ENCODE results near the gene VLDLR. TPM values are rescaled to one million over a fixed set of nuclear protein-coding genes. Genes with fewer than 3 reads are reported as not detected.
A peak's percentile ranks its signal among the peaks of the same experiment; 100 is the strongest.

Gene VLDLR
- 9.4 TPM for polyA plus RNA-seq (2012; ENCODE audit: insufficient read depth, insufficient read length, low read depth)

- Histone ChIP-seq H3K27me3 (peaks cover 18% of the 10 kb centered on the region), H3K4me3 (ENCODE audit: low read depth, low read length) (peak within 1 kb of the TSS; percentile 73), H3K9me3 (no peaks in the 10 kb centered on the region), H3K36me3 (no peaks in the 10 kb centered on the region), H3K4me1 (peaks cover 2% of the 10 kb centered on the region; the same call in 1 of the 2 replicates)
- no peak for TF ChIP-seq CTCF (IDR thresholded peaks at IDR 0.05; ENCODE audit: low read depth, low read length)
- DNase-seq: no peak
Measured at GRCh38 chr9:2621722-2622460, at the start of gene VLDLR. VLDLR (plus strand) TSS chr9:2621787; CDS start chr9:2622190, 403 bp downstream.

GRCh38 chr9:2574203-2574602 is 47.4 kb upstream of the VLDLR start:
- Histone ChIP-seq H3K36me3 (no peaks in the 10 kb centered on the region), H3K4me1 (peaks cover 6% of the 10 kb centered on the region), H3K27me3 (no peaks in the 10 kb centered on the region), H3K4me3 (ENCODE audit: low read depth, low read length) (no peak overlapping the region), H3K9me3 (no peaks in the 10 kb centered on the region)
- no peak for TF ChIP-seq CTCF (IDR thresholded peaks at IDR 0.05; ENCODE audit: low read depth, low read length)
- DNase-seq: no peak

- Histone ChIP-seq H3K4me3 (ENCODE audit: low read depth, low read length) (no peak overlapping the region), H3K9me3 (no peaks in the 10 kb centered on the region), H3K27me3 (no peaks in the 10 kb centered on the region), H3K4me1 (no peaks in the 10 kb centered on the region), H3K36me3 (no peaks in the 10 kb centered on the region)
- no peak for TF ChIP-seq CTCF (IDR thresholded peaks at IDR 0.05; ENCODE audit: low read depth, low read length)
- no peak for DNase-seq
Measured at GRCh38 chr9:2576631-2577030, 45.0 kb upstream of the VLDLR start.

GRCh38 chr9:2583308-2584013 is 38.1 kb upstream of the VLDLR start:
- Histone ChIP-seq H3K4me3 (ENCODE audit: low read depth, low read length) (no peak overlapping the region), H3K27me3 (no peaks in the 10 kb centered on the region), H3K4me1 (no peaks in the 10 kb centered on the region), H3K36me3 (no peaks in the 10 kb centered on the region), H3K9me3 (no peaks in the 10 kb centered on the region)
- no peak for TF ChIP-seq CTCF (IDR thresholded peaks at IDR 0.05; ENCODE audit: low read depth, low read length)
- DNase-seq: no peak

GRCh38 chr9:2591967-2592366 is 29.6 kb upstream of the VLDLR start:
- H3K27me3 ChIP-seq: no peaks in the 10 kb centered on the region
- H3K9me3 ChIP-seq: no peaks in the 10 kb centered on the region
- no peak for TF ChIP-seq CTCF (IDR thresholded peaks at IDR 0.05; ENCODE audit: low read depth, low read length)
- H3K4me3 ChIP-seq (ENCODE audit: low read depth, low read length): no peak overlapping the region
- no peak for DNase-seq
- no peaks in the 10 kb centered on the region for H3K36me3 ChIP-seq
- H3K4me1 ChIP-seq: no peaks in the 10 kb centered on the region

GRCh38 chr9:2593744-2594143 is 27.8 kb upstream of the VLDLR start:
- no peaks in the 10 kb centered on the region for H3K4me1 ChIP-seq
- no peaks in the 10 kb centered on the region for H3K36me3 ChIP-seq
- no peak for TF ChIP-seq CTCF (IDR thresholded peaks at IDR 0.05; ENCODE audit: low read depth, low read length)
- no peaks in the 10 kb centered on the region for H3K27me3 ChIP-seq
- no peaks in the 10 kb centered on the region for H3K9me3 ChIP-seq
- no peak overlapping the region for H3K4me3 ChIP-seq (ENCODE audit: low read depth, low read length)
- no peak for DNase-seq
